AG04450 (cell line): Measurements from ENCODE around the gene SLC27A1. TPM values are rescaled to one million over a fixed set of nuclear protein-coding genes. Genes with fewer than 3 reads are reported as not detected.

Source experiments
- CTCF ChIA-PET: fragments of 300-600, 350-600 bp; formaldehyde crosslinking; extraction: SDS; loops from one replicate; lab custom pipeline; 2022; ENCODE audit warnings: antibody characterized with exemption, inconsistent platforms; lab: Charles Lee
- POLR2A ChIA-PET: fragments of 350-600 bp; formaldehyde crosslinking; extraction: SDS; loops from one replicate; lab custom pipeline; 2021; ENCODE audit warnings: antibody characterized with exemption, inconsistent platforms; lab: Yijun Ruan, JAX
- DNase-seq: peaks from one replicate; pipeline ENCODE4 v3.0.0-alpha.2; 2011; ENCODE audit warnings: low read depth, low spot score
- H3K27ac ChIP-seq: one replicate; pipeline ENCODE4 v1.5.1; 2012; ENCODE audit warnings: low read depth, low read length, control low read depth
- H3K27me3 ChIP-seq: one replicate; pipeline ENCODE4 v1.6.0; 2012; ENCODE audit warnings: low read length; ENCODE audit not compliant: control insufficient read depth, insufficient read depth
- H3K4me3 ChIP-seq: 2 replicates; pipeline ENCODE4 v1.5.1; 2011; ENCODE audit warnings: mild to moderate bottlenecking, low read depth, low read length, control low read depth
- H3K9me3 ChIP-seq: 2 replicates; pipeline ENCODE4 v1.5.1; 2012; ENCODE audit warnings: low read length; ENCODE audit not compliant: control insufficient read depth, insufficient read depth
- CTCF ChIP-seq: IDR thresholded peaks from 2 replicates; pipeline ENCODE4 v1.5.1; 2011; ENCODE audit warnings: low read depth, low read length, control low read depth, inconsistent platforms
- polyA plus RNA-seq: library from polyadenylated mRNA; depleted of rRNA; stranded (reverse); fragments of >200 nt; gene quantifications from 2 replicates; pipeline ENCODE4 v1.2.3, GENCODE V29; 2011

SLC27A1 gene
- polyA plus RNA-seq, 1 experiment = 8.3 TPM

GRCh38 chr19:17456127-17456526 is 14.2 kb upstream of the SLC27A1 start:
- no peak for TF ChIP-seq CTCF
- POLR2A ChIA-PET = no interaction called here
- peaks cover 41% of the 10 kb centered on the region for H3K27me3 ChIP-seq
- CTCF ChIA-PET = no interaction called here
- no peak overlapping the region for H3K4me3 ChIP-seq
- H3K9me3 ChIP-seq = peaks cover 4% of the 10 kb centered on the region; the same call in 1 of the 2 replicates
- no peak for DNase-seq
- H3K27ac ChIP-seq = no peak overlapping the region

GRCh38 chr19:17457616-17458015 is 12.7 kb upstream of the SLC27A1 start:
- DNase-seq = no peak
- TF ChIP-seq CTCF = no peak
- H3K27ac ChIP-seq = no peak overlapping the region
- peaks cover 4% of the 10 kb centered on the region; the same call in 1 of the 2 replicates for H3K9me3 ChIP-seq
- H3K4me3 ChIP-seq = no peak overlapping the region
- peaks cover 38% of the 10 kb centered on the region for H3K27me3 ChIP-seq
- ChIA-PET CTCF (interaction anchor here (0.6 to 1.1 kb wide), 2 partner anchors 8 to 11 kb away, joined by 3 to 4 read pairs; no protein-coding TSS in a partner anchor), POLR2A (interaction anchor here (0.6 kb wide), 1 partner anchor 741 kb away, joined by 4 read pairs; no protein-coding TSS in a partner anchor)

GRCh38 chr19:17458970-17459369 is 11.4 kb upstream of the SLC27A1 start:
- no peak for TF ChIP-seq CTCF
- no peaks in the 10 kb centered on the region; the same call in 1 of the 2 replicates for H3K9me3 ChIP-seq
- H3K27me3 ChIP-seq = peaks cover 35% of the 10 kb centered on the region
- POLR2A ChIA-PET = no interaction called here
- no peak for DNase-seq
- H3K4me3 ChIP-seq = no peak overlapping the region
- H3K27ac ChIP-seq = no peak overlapping the region
- CTCF ChIA-PET = no interaction called here

- Histone ChIP-seq H3K27ac (no peak within 1 kb of the TSS), H3K27me3 (peaks cover 21% of the 10 kb centered on the region), H3K9me3 (no peaks in the 10 kb centered on the region; the same call in 1 of the 2 replicates), H3K4me3 (no peak within 1 kb of the TSS)
- no peak for TF ChIP-seq CTCF
- CTCF ChIA-PET = no interaction called here
- POLR2A ChIA-PET = no interaction called here
- DNase-seq = no peak
Measured at GRCh38 chr19:17460372-17461230, 9.7 kb upstream of the SLC27A1 start, which contains the start of gene NXNL1. NXNL1 (minus strand) TSS chr19:17460926; CDS start chr19:17460869, 57 bp downstream.

DNA sequence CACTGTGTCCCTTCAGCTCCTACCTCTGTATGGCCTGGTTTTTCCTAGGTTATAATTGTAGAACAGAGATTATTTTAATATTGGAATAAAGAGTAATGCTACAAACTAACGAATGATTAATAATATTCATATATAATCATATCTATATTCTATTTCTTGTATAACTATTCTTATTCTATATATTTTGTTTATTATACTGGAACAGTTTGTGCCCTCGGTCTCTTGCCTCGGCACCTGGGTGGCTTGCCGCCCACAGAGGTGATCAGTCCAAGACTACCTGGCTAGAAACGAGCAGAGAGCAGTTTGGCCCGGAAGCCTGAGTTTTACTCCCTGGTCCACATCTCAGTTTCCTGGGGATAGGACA is 3.9 kb upstream of the SLC27A1 start:
- DNase-seq = no peak
- no peak for TF ChIP-seq CTCF
- Histone ChIP-seq H3K27ac (no peak overlapping the region), H3K9me3 (no peaks in the 10 kb centered on the region), H3K4me3 (no peak overlapping the region), H3K27me3 (no peaks in the 10 kb centered on the region)
- ChIA-PET CTCF (interaction anchor here (0.6 to 1.5 kb wide), 11 partner anchors 22 to 134 kb away, joined by 3 to 4 read pairs (median 3); partner anchors contain the start of gene CCDC194), POLR2A (no interaction called here)
